Neural cell (in vitro differentiated cells): ENCODE measurements around the gene SCYL3. TPM values are rescaled to one million over a fixed set of nuclear protein-coding genes. Genes with fewer than 3 reads are reported as not detected.

ENCODE experiments used
- H2AFZ ChIP-seq: fragments of 200-600, 300-800 bp; sonication (generic), shearing (Covaris generic); 2 replicates; pipeline ENCODE4 v1.6.0; 2014; ENCODE audit warnings: low read depth, mild to moderate bottlenecking, antibody characterized with exemption, low read length, moderate library complexity
- H3F3A ChIP-seq: fragments of 200-600 bp; shearing (Covaris generic); 2 replicates; pipeline ENCODE4 v1.6.1; 2016; ENCODE audit warnings: mild to moderate bottlenecking, moderate library complexity, mixed read lengths, antibody characterized with exemption, low read length; ENCODE audit not compliant: insufficient read depth, poor library complexity, severe bottlenecking
- H3K27ac ChIP-seq: fragments of 200-600, 300-800 bp; sonication (generic), shearing (Covaris generic); 2 replicates; pipeline ENCODE4 v1.5.1; 2014; ENCODE audit warnings: mild to moderate bottlenecking, low read length, moderate library complexity
- H3K27me3 ChIP-seq: fragments of 300-800, 200-600 bp; sonication (generic), shearing (Covaris generic); 2 replicates; pipeline ENCODE4 v1.6.0; 2014; ENCODE audit warnings: mild to moderate bottlenecking, low read depth, low read length, moderate library complexity; ENCODE audit not compliant: insufficient read depth
- H3K36me3 ChIP-seq: fragments of 300-800, 200-600 bp; sonication (generic), shearing (Covaris generic); 2 replicates; pipeline ENCODE4 v1.5.1; 2014; ENCODE audit warnings: mild to moderate bottlenecking, antibody characterized with exemption, low read length, moderate library complexity; ENCODE audit not compliant: insufficient read depth
- H3K4me2 ChIP-seq: fragments of 300-800, 200-600 bp; sonication (generic), shearing (Covaris generic); 2 replicates; pipeline ENCODE4 v1.6.0; 2014; ENCODE audit warnings: mild to moderate bottlenecking, low read length
- H3K4me3 ChIP-seq: fragments of 300-800, 200-600 bp; sonication (generic), shearing (Covaris generic); 2 replicates; pipeline ENCODE4 v1.5.1; 2014; ENCODE audit warnings: mild to moderate bottlenecking, low read length, moderate library complexity
- H3K79me2 ChIP-seq: fragments of 200-600 bp; shearing (Covaris generic); replicated peaks from 2 replicates; pipeline ENCODE4 v1.6.0; 2014; ENCODE audit warnings: mild to moderate bottlenecking, low read length, moderate library complexity; ENCODE audit not compliant: insufficient read depth
- H3K9ac ChIP-seq: fragments of 300-800, 200-600 bp; sonication (generic), shearing (Covaris generic); 2 replicates; pipeline ENCODE4 v1.6.1; 2016; ENCODE audit warnings: mild to moderate bottlenecking, low read length, mixed read lengths
- H3K9me2 ChIP-seq: fragments of 200-600 bp; shearing (Covaris generic); 2 replicates; pipeline ENCODE4 v1.6.1; 2016; ENCODE audit warnings: mild to moderate bottlenecking, low read length, mixed read lengths; ENCODE audit not compliant: insufficient read depth
- H3K9me3 ChIP-seq: fragments of 200-600, 300-800 bp; sonication (generic), shearing (Covaris generic); 2 replicates; pipeline ENCODE4 v1.6.1; 2016; ENCODE audit warnings: mild to moderate bottlenecking, mixed run types, low read length, moderate library complexity, mixed read lengths
- H4K20me1 ChIP-seq: fragments of 200-600 bp; shearing (Covaris generic); 2 replicates; pipeline ENCODE4 v1.6.1; 2016; ENCODE audit warnings: mild to moderate bottlenecking, mixed run types; ENCODE audit not compliant: insufficient read depth
- EP300 ChIP-seq: fragments of 450-650 bp; conservative IDR thresholded peaks from 2 replicates; pipeline ENCODE4 v1.6.1; 2014; ENCODE audit warnings: antibody characterized with exemption, mild to moderate bottlenecking, moderate library complexity; ENCODE audit not compliant: poor library complexity, severe bottlenecking
- EZH2 ChIP-seq: fragments of 200-600, 300-800 bp; shearing (Covaris generic), sonication (generic); IDR thresholded peaks from 2 replicates; pipeline ENCODE4 v1.6.1; 2014; ENCODE audit warnings: antibody characterized with exemption, low read length, borderline replicate concordance, mild to moderate bottlenecking; ENCODE audit not compliant: insufficient read depth, poor library complexity, severe bottlenecking
- MXI1 ChIP-seq: fragments of 450-650 bp; conservative IDR thresholded peaks from 2 replicates; pipeline ENCODE4 v1.6.1; 2014; ENCODE audit warnings: antibody characterized with exemption, mild to moderate bottlenecking; ENCODE audit not compliant: poor library complexity, severe bottlenecking
- POLR2AphosphoS5 ChIP-seq: IDR thresholded peaks from 2 replicates; pipeline ENCODE4 v1.6.1; 2012
- RAD21 ChIP-seq: fragments of 450-650 bp; conservative IDR thresholded peaks from 2 replicates; pipeline ENCODE4 v1.6.1; 2014; ENCODE audit warnings: antibody characterized with exemption, mild to moderate bottlenecking, moderate library complexity
- SMC3 ChIP-seq: fragments of 450-650 bp; conservative IDR thresholded peaks from 2 replicates; pipeline ENCODE4 v1.6.1; 2014; ENCODE audit warnings: antibody characterized with exemption, mild to moderate bottlenecking, moderate library complexity; ENCODE audit not compliant: poor library complexity
- TAF1 ChIP-seq: IDR thresholded peaks from 2 replicates; pipeline ENCODE4 v1.6.1; 2012; ENCODE audit warnings: low read depth
- polyA plus RNA-seq: library from polyadenylated mRNA; depleted of rRNA; stranded (reverse); fragments of >200 nt; gene quantifications from 2 replicates; pipeline ENCODE4 v1.2.3, GENCODE V29; 2014
- TF ChIP-seq, protein P1 (sequence below): fragments of 450-650 bp; IDR thresholded peaks from 2 replicates; pipeline ENCODE4 v1.5.1; 2014; ENCODE audit warnings: antibody characterized with exemption, mild to moderate bottlenecking, moderate library complexity; ENCODE audit not compliant: poor library complexity, severe bottlenecking
- TF ChIP-seq, protein P2 (sequence below): IDR thresholded peaks from 2 replicates; pipeline ENCODE4 v1.6.1; 2012; ENCODE audit warnings: borderline replicate concordance

SCYL3 gene
- polyA plus RNA-seq, 1 donor from 2014 or later: 13.1 TPM

DNA sequence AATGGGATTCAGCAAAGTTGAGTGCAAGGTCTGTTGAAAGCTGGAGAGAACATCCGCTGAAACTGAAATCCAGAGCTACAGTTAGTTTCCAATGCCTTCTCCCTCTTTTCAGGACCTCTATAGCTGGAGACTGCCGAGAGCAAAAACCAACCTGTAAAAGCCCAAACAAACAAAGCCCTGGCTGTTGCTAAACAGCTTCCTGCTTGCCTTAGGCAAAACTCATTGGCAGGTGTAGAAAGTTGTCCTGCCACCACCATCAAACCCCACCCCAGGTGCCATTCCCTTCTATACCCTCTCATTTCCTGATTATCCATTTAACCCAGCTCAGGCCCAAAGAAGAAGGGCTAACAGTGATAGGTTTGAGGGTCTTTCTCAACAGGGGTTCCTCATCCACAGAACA, 24.7 kb downstream of the SCYL3 start:
- Histone ChIP-seq H3K27ac (no peak overlapping the region), H3K4me2 (no peak overlapping the region), H3K9me3 (no peaks in the 10 kb centered on the region), H4K20me1 (no peaks in the 10 kb centered on the region), H3K9me2 (no peaks in the 10 kb centered on the region), H3F3A (no peaks in the 10 kb centered on the region), H3K4me3 (no peak overlapping the region), H3K36me3 (peaks cover 4% of the 10 kb centered on the region), H3K79me2 (no peaks in the 10 kb centered on the region), H3K27me3 (no peaks in the 10 kb centered on the region), H2AFZ (no peak overlapping the region), H3K9ac (no peak overlapping the region)
- TF ChIP-seq MXI1 (no peak), EZH2 (no peak), POLR2AphosphoS5 (no peak), EP300 (no peak), SMC3 (no peak), RAD21 (no peak), TAF1 (no peak)
- TF ChIP-seq, protein P1, sequence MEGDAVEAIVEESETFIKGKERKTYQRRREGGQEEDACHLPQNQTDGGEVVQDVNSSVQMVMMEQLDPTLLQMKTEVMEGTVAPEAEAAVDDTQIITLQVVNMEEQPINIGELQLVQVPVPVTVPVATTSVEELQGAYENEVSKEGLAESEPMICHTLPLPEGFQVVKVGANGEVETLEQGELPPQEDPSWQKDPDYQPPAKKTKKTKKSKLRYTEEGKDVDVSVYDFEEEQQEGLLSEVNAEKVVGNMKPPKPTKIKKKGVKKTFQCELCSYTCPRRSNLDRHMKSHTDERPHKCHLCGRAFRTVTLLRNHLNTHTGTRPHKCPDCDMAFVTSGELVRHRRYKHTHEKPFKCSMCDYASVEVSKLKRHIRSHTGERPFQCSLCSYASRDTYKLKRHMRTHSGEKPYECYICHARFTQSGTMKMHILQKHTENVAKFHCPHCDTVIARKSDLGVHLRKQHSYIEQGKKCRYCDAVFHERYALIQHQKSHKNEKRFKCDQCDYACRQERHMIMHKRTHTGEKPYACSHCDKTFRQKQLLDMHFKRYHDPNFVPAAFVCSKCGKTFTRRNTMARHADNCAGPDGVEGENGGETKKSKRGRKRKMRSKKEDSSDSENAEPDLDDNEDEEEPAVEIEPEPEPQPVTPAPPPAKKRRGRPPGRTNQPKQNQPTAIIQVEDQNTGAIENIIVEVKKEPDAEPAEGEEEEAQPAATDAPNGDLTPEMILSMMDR: no peak
- TF ChIP-seq, protein P2, sequence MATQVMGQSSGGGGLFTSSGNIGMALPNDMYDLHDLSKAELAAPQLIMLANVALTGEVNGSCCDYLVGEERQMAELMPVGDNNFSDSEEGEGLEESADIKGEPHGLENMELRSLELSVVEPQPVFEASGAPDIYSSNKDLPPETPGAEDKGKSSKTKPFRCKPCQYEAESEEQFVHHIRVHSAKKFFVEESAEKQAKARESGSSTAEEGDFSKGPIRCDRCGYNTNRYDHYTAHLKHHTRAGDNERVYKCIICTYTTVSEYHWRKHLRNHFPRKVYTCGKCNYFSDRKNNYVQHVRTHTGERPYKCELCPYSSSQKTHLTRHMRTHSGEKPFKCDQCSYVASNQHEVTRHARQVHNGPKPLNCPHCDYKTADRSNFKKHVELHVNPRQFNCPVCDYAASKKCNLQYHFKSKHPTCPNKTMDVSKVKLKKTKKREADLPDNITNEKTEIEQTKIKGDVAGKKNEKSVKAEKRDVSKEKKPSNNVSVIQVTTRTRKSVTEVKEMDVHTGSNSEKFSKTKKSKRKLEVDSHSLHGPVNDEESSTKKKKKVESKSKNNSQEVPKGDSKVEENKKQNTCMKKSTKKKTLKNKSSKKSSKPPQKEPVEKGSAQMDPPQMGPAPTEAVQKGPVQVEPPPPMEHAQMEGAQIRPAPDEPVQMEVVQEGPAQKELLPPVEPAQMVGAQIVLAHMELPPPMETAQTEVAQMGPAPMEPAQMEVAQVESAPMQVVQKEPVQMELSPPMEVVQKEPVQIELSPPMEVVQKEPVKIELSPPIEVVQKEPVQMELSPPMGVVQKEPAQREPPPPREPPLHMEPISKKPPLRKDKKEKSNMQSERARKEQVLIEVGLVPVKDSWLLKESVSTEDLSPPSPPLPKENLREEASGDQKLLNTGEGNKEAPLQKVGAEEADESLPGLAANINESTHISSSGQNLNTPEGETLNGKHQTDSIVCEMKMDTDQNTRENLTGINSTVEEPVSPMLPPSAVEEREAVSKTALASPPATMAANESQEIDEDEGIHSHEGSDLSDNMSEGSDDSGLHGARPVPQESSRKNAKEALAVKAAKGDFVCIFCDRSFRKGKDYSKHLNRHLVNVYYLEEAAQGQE: no peak

DNA sequence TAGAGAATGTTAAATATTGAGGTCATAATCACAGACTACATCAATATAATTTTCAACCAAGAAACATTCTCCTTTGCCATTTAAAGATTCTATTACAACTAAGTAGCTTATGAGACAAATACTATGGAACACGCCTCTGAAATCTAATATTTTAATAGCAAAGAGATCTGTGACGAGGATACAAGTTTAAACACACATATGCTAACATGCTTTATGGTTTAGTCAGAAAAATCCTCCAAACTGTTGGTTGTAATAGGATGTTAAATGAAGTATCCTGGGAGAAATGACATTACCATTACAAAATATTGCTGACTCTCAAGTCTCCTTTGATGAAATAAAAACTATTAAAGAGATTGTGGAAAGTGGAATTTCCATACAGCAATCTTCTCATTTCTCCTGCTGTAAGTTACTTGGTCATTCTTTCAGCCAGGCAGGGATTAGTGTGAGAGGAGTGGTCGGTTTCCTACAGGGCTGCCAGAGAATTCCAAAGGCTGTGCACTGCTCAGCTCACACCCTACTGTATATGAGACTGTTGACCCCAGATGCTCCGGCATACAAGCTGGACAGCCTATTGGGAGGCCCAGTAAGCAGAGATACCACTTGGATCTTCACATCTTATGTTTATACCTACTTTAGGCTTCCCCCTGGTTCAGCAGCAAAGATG, 26.6 kb downstream of the SCYL3 start:
- no peak overlapping the region for H3K27ac ChIP-seq
- H3K27me3 ChIP-seq: no peaks in the 10 kb centered on the region
- no peak overlapping the region for H2AFZ ChIP-seq
- H3K9ac ChIP-seq: no peak overlapping the region
- no peaks in the 10 kb centered on the region for H3K9me2 ChIP-seq
- H3K4me2 ChIP-seq: no peak overlapping the region
- no peaks in the 10 kb centered on the region for H3F3A ChIP-seq
- H3K79me2 ChIP-seq: no peaks in the 10 kb centered on the region
- H4K20me1 ChIP-seq: no peaks in the 10 kb centered on the region
- TF ChIP-seq POLR2AphosphoS5 (no peak), EP300 (no peak), MXI1 (no peak), EZH2 (no peak), SMC3 (no peak), TAF1 (no peak), RAD21 (no peak)
- TF ChIP-seq, protein P2: no peak
- TF ChIP-seq, protein P1: no peak
- no peaks in the 10 kb centered on the region for H3K36me3 ChIP-seq
- H3K4me3 ChIP-seq: no peak overlapping the region
- H3K9me3 ChIP-seq: no peaks in the 10 kb centered on the region
